ENCODE results near the gene SLC22A9.

GRCh38 chr11:63448646-63449045, 79.1 kb downstream of the SLC22A9 start:
- TF ChIP-seq POLR2AphosphoS5 (IDR thresholded peaks at IDR 0.05) (no peak), CTCF (IDR thresholded peaks at IDR 0.05) (no peak)
